Neutrophil (primary cell): ENCODE results near the gene SCPEP1.
"Not testable (repeated sequence)": the region's sequence is repeated elsewhere in the genome, so short reads cannot be mapped to it uniquely, and the experiment has no call there.

Experiments
- H3K27ac ChIP-seq: fragments of 200-600 bp; sonication (generic); 2 replicates; pipeline ENCODE4 v1.5.1; 2016; ENCODE audit warnings: mild to moderate bottlenecking, moderate library complexity
- H3K27me3 ChIP-seq: fragments of 200-600 bp; sonication (generic); 2 replicates; pipeline ENCODE4 v1.6.0; 2016; ENCODE audit warnings: mild to moderate bottlenecking
- H3K36me3 ChIP-seq: fragments of 200-600 bp; sonication (generic); 2 replicates; pipeline ENCODE4 v1.5.1; 2017
- H3K4me1 ChIP-seq, 2 experiments: fragments of 200-600 bp in 1 of 2; sonication (generic) in 1 of 2; 1 replicate in 1 of 2; 2 replicates in 1 of 2; pipeline versions ENCODE4 v1.5.1 to v1.6.1; 2013 to 2016; ENCODE audit warnings: low read depth in 1 of 2, low read length in 1 of 2, mild to moderate bottlenecking in 1 of 2, moderate library complexity in 1 of 2; ENCODE audit not compliant: control insufficient read depth in 1 of 2, insufficient read depth in 1 of 2
- H3K4me3 ChIP-seq, 2 experiments: fragments of 200-600 bp in 1 of 2; sonication (generic) in 1 of 2; 1 replicate in 1 of 2; 2 replicates in 1 of 2; pipeline ENCODE4 v1.5.1; 2013 to 2016; ENCODE audit warnings: low read depth in 1 of 2, low read length in 1 of 2, mild to moderate bottlenecking in 1 of 2, moderate library complexity in 1 of 2
- H3K9me3 ChIP-seq: fragments of 200-600 bp; sonication (generic); 2 replicates; pipeline ENCODE4 v1.5.1; 2016
- TF ChIP-seq, protein P1 (sequence below): fragments of 200-600 bp; sonication (generic); IDR thresholded peaks from 2 replicates; pipeline ENCODE4 v1.5.1; 2016; ENCODE audit warnings: antibody characterized with exemption

The SCPEP1 gene

DNA sequence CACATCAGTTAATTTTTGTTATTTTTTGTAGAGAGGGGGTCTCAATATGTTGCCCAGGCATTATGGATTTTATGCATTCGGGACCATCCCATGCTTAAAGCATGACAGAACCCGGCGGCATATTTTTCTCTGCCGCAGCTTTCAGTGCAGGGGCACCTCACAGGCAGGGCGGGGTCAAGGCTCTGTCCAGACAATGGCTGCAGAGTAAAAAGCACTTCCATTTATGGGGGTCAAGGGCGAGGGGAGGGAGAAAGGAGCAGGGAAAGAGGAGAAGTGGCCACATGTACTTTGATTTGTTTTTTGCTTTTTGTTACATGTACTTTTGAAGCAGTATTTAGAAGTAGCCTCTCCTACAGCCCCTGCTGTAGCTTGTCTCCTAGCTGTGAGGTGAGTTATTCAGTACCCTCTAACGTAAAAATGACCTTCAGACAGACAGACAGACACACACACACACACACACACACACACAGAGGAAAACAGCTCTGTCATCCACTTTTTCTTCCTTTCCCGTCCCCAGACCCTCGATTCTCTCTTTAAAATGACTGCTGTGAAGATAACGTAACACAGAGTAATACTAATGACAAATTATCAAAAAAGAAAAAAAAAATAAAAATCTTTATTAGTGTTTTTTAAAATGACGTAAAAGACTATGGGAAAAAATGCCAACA is 856 bp upstream of the SCPEP1 start:
- no peak overlapping the region for H3K27ac ChIP-seq
- peak overlapping the region; percentile 58 to 63 for H3K4me3 ChIP-seq
- H3K9me3 ChIP-seq: no peaks in the 10 kb centered on the region

DNA sequence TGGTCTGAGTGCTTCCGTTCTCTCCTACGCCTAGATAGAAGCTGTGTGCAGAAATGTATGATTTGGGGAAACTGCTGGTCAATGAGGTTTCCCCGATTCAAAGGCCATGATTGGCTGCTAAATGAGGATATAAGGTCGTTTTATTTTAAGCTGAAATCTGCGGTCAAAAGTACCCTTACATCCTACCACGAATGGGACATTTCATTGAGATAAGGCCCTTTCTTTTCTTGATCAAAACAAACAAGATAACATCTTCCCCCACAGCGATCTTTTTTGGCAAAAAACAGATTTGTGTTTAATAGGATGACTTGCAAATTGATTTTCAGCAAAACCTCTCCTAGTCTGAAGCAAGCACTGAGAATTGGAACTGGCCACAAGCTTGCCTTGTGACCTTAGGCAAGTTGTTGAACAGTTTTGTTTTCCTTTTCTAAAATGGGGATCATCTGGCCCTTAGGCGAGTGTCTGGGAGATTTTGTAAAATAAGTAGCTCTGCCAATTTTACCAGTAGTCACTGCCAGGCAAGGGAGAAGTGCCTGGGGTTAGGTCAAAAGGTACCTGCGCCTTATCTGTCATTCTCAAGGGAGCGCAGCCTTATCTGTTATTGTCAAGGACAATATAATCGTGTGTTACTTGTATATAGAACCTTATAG is 635 bp downstream of the SCPEP1 start:
- Histone ChIP-seq H3K9me3 (no peaks in the 10 kb centered on the region), H3K4me3 (peak overlapping the region; percentile 58 to 63), H3K27ac (peak overlapping the region; percentile 73), H3K27me3 (no peaks in the 10 kb centered on the region), H3K36me3 (no peaks in the 10 kb centered on the region), H3K4me1 (peaks cover 47 to 51% of the 10 kb centered on the region in 2 experiments)
- TF ChIP-seq, protein P1, sequence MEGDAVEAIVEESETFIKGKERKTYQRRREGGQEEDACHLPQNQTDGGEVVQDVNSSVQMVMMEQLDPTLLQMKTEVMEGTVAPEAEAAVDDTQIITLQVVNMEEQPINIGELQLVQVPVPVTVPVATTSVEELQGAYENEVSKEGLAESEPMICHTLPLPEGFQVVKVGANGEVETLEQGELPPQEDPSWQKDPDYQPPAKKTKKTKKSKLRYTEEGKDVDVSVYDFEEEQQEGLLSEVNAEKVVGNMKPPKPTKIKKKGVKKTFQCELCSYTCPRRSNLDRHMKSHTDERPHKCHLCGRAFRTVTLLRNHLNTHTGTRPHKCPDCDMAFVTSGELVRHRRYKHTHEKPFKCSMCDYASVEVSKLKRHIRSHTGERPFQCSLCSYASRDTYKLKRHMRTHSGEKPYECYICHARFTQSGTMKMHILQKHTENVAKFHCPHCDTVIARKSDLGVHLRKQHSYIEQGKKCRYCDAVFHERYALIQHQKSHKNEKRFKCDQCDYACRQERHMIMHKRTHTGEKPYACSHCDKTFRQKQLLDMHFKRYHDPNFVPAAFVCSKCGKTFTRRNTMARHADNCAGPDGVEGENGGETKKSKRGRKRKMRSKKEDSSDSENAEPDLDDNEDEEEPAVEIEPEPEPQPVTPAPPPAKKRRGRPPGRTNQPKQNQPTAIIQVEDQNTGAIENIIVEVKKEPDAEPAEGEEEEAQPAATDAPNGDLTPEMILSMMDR: no peak

More for the DNA sequence above, 856 bp upstream of the SCPEP1 start:
- Histone ChIP-seq H3K27me3 (no peaks in the 10 kb centered on the region), H3K36me3 (no peaks in the 10 kb centered on the region), H3K4me1 (peaks cover 32 to 36% of the 10 kb centered on the region in 2 experiments)
- TF ChIP-seq, protein P1: no peak

DNA sequence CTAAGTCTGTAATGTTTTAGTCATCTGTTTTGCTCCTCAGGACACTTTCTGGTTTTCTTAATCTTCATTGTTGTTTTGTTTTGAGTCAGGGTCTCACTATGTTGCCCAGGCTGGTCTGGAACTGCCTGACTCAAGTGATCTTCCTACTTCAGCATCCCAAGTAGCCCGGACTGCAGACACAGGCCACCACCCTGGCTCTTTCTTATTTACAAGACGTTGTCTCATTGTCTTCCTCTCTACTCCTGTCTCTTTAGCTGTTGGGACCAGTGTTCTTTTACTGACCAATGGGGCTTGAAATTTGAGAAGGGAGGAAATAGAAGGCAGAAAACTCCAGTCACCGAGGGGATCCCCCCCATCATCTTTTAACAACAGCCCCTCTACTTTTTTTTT is 1.2 kb downstream of the SCPEP1 start:
- no peaks in the 10 kb centered on the region for H3K9me3 ChIP-seq
- TF ChIP-seq, protein P1: no peak
- H3K27ac ChIP-seq: peak overlapping the region; percentile 73
- H3K27me3 ChIP-seq: no peaks in the 10 kb centered on the region
- H3K36me3 ChIP-seq: no peaks in the 10 kb centered on the region
- peaks cover 52 to 56% of the 10 kb centered on the region in 2 experiments for H3K4me1 ChIP-seq
- H3K4me3 ChIP-seq: peak overlapping the region; percentile 58 to 63

- not testable (repeated sequence) for H3K27ac ChIP-seq, H3K27me3 ChIP-seq, H3K9me3 ChIP-seq, H3K4me3 ChIP-seq, H3K36me3 ChIP-seq
- H3K4me1 ChIP-seq: peaks cover 67 to 70% of the 10 kb centered on the region in 2 experiments
Measured at GRCh38 chr17:56980526-56980925, 2.6 kb downstream of the SCPEP1 start.

DNA sequence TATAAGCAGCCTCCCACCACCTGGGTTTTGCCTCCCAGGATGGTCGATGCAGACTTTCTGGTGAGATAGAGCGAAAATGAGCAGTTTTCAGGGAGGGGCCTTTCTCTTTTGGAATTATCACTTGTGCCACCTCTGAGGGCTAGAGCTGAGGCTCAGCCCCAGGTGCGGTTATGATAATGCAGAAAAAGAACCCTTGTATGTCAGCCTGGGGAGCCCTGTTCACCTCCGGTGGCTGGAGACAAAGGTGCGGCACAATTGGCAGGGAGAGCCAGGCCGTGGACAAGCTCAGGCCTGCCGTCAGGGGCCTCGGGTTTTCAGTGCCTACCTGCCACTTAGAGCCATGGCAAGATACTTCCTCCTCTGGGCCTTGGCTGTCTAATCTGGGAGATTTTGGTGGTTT is 4.4 kb downstream of the SCPEP1 start:
- TF ChIP-seq, protein P1: no peak
- H3K4me3 ChIP-seq: no peak overlapping the region
- no peaks in the 10 kb centered on the region for H3K9me3 ChIP-seq
- H3K27me3 ChIP-seq: no peaks in the 10 kb centered on the region
- H3K4me1 ChIP-seq: peaks cover 81 to 86% of the 10 kb centered on the region in 2 experiments
- H3K36me3 ChIP-seq: no peaks in the 10 kb centered on the region
- peak overlapping the region; percentile 86 for H3K27ac ChIP-seq

- TF ChIP-seq, protein P1: no peak
- H3K4me3 ChIP-seq: peak overlapping the region in 1 of 2 experiments; percentile 19
- H3K9me3 ChIP-seq: no peaks in the 10 kb centered on the region
- peak overlapping the region; percentile 86 for H3K27ac ChIP-seq
- peaks cover 78 to 80% of the 10 kb centered on the region in 2 experiments for H3K4me1 ChIP-seq
- peaks cover 9% of the 10 kb centered on the region for H3K36me3 ChIP-seq
- no peaks in the 10 kb centered on the region for H3K27me3 ChIP-seq
Measured at GRCh38 chr17:56983366-56983765, 5.4 kb downstream of the SCPEP1 start.
